CD1c-positive myeloid dendritic cell (primary cell): Measurements from ENCODE around the gene ARHGAP25.
"Not testable (repeated sequence)": the region's sequence is repeated elsewhere in the genome, so short reads cannot be mapped to it uniquely, and the experiment has no call there.

Source experiments
- DNase-seq: peaks from one replicate; pipeline ENCODE4 v3.0.0-alpha.2; 2016; ENCODE audit errors: extremely low spot score

The ARHGAP25 gene

DNA sequence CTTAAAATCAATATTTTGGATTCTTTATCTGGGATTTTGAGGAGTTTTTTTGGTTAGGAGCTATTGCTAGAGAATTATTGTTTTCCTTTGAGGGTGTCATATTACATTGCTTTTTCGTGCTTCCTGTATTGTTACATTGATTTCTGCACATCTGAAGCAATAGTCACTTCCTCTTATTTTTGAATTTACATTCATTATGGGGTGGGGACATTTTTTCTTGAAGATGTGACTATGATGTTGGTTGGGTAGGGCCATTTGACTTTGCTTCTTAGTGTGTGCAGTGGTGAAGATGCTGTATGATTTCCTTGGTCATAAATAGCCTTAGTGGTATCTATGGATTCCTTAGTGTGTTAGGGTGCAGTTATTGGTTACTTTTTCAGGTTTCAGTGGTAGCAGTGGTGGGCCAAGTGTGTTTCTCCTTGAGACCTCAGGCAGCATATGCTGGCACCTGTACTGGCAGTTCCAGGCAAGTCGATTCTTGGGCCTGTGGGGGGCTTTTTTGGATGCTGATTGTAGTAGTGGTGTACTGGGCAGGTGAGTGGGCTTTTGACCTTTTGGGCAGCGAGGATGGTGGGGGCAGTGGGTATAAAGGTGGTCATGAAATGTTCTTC is 61.8 kb downstream of the ARHGAP25 start:
- DNase-seq: peak; percentile 80

DNA sequence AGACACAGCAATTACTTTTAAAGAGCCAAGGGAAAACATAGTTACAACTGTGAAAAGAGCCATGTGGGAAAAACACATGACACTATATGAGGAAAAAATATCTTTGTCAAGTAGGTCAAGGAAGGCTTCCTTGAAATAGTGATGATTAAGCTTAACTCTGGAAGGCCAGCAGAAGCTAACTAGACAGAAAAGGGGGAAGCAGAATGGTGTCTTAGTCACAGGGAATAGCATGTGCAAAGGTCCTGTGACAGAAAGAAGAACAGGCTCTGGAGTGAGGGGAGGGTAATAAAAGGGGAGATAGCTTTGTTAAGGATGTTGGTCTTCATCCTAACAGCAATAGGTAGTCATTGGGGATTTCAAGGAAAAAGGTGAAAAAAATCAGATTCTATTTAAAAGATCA is 64.0 kb downstream of the ARHGAP25 start:
- DNase-seq: peak; percentile 59

DNA sequence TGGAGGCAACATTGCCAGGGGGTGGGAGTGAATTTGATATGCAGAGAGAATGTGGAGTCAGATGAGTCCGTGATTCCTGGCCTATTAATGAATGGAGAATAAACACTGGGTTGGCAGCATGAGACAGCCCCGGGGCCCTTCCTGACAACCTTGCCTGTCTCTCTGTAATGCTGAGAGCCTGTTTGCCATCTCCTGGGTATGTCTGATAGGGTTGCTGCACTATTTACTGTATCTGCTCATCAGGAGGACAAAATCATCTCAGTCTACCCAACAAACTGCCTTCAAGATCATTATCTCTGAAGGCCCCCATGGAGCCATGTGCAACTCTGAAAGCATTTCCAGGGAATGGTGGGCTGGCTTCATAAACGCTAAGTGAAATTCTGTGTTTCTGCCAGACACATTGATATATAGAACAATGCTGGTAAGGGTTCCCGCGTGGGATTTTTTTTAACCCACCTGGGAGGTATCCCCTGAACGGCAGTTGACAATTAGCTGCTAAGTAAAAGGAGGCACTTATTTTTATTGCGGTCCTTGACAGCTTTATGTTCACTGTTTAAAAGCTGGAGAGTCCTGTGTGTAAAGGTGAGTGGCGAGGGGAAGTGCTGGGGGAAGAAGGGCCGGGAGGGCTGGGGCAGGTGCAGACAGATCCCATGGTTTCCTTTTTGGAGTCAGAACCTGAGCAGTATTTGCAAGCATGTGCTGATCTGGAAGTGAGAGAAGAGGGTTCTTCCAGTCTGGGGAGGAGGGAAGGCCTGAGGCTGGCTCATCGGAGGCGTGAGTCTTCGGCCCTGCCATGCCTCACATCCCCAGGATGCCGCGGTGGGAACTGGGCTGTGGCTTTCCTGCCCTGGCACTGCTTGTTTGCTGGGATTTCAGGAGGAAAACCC is 64.8 kb downstream of the ARHGAP25 start:
- no peak for DNase-seq

DNA sequence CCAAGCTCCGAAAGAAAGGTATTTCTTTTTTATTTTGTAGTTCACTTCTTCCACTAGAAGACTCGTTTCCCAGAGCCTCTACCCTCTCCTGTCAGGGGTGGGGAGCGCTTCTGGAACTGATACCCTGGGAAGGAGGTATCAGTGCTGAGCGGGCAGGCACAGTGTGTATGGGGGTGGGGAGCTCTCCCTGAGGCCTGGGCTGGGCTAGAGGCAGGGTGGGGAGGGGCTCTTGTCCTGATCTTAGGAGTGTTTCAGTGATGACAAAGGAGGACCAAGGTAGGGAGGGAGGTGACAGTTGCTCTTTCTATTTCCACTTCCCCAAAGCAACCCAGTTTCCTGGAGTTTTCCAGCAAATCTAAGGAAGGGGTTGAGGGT is 65.4 kb downstream of the ARHGAP25 start:
- no peak for DNase-seq

DNA sequence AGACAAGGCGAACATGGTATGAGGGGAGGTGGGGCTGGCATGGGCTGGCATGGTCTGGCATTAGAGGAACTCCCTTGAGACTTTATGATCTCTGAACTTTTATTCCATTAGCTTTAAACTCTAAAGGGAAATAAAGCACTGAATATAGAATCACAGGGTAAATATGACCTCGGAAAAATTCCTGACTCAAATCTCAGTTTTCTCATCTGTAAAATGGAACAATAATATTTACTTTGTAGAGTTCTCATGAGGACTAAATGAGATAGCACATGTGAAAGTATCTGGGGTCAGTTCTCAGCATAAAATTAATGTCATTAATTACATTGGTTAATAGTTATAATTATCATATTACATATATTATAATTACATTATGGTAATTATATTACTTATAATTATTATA is 65.9 kb downstream of the ARHGAP25 start:
- no peak for DNase-seq

DNA sequence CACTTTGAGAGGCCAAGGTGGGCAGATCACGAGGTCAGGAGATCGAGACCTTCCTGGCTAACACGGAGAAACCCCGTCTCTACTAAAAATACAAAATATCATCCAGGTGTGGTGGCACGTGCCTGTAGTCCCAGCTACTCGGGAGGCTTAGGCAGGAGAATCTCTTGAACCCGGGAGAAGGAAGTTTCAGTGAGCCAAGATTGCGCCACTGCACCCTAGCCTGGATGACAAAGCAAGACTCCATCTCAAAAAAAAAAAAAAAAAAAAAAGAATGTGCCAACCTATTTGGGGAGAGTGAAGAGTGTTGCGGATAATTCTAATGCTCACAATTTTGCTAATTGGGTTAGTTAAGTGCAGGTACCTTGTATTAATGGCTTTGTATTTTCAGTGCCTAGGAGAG is 67.5 kb downstream of the ARHGAP25 start:
- DNase-seq: not testable (repeated sequence)

DNA sequence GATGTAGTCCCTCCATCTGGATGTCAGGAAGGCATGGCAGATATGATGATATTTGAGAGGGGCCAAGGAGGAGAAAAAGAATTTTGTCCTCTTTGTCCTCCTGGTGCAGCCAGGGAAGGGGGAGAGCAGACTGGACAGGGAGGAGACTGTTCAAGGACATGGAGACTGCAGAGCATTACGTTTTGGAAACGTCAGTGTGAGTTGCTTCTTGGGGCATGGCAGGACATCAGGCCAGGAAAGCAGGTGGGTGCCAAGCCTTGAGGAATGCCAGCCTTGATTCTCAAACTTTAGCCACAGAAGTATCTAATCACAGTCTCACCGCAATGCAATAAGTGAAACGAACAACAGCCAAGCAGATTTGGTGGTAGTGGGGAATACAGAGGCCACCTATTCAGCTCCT is 70.4 kb downstream of the ARHGAP25 start:
- no peak for DNase-seq

DNA sequence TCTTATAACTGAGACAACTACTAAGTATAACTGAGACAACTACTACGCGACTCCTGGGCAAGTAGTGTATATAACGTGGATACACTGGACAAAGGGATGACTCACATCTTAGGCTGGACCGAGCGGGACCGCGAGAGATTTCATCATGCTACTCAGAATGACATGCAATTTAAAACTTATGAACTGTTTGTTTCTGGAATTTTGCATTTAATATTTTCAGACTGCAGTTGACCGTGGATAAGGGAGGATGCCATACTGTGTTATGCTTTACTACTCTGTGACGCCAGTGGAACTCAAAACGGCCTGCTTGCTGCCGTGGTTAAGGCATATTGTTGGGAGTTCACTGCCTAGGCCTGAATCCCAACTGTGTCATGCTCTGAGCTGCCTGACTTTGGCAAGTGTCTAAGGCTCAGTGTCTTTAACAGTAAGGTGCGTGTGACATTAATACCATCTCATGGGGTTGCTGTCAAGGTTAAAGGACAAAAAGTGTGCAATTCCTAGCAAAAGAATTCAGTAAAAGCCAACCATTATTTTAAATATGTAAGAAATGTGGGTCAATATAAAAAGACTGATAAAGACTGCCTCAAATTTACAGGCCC is 72.0 kb downstream of the ARHGAP25 start:
- peak; percentile 45 for DNase-seq

DNA sequence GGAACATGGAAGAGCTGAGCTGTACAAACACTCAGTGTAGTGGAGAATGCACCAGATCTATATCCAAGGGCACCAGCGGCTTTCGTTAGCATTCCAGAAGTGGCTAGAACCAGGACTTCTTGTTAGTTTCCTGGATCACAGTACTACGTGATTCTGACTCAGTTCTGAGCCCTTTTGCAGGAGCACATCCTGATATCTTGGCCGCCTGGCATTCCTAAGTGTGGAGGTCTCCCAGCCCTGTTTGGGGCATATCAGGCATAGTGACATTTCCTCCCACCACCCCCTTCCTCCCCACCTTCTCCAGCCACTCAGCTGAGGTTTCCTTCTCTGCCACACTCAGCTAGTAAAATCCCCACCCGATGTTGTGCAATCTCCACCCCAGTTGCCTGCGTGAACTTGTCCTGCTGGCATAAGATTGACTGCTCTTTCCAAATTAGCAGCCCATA is 73.2 kb downstream of the ARHGAP25 start:
- DNase-seq: peak; percentile 56

DNA sequence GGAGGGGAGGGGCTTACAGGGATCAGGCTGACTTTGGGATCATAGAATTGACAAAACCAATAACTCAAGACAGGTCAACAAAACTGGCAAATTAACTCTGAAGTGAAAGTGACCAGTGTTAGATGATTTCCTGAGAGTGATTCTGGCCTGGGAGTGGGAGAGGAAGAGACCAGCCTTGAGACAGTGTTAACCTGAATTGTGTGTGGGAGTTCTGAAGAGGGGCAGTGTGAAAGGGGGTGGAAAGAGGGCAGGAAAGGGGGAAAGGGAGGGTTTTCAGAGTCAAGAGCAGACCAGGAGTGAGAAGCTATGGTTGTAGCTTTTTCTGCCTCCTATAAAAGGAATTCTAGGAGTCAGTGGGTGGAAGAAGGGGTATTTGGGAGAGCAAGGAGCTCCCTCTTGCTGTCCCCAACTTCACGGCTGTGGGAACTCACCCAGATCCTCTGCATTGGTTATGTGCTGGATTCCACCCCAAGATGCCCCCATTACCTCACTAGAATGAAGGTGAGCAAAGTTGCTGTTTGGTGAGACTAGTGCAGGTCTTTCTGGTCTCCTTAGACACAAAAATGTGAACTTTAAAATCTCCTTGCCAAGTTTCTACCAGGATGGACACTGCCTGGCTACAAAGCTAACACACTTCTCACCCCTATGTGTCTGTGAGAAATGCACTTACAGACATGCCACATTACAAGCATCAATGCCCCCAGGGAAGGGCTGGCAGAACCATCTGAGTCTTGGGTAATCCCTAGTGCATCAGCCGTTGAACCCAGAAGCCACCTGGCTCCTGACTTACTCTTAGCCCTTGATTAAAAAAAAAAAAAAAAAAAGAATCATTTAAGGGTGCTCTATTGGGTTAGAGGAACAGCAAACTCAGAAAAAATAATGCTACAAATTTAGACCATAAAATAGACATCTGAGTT is 75.0 kb downstream of the ARHGAP25 start:
- DNase-seq: no peak

DNA sequence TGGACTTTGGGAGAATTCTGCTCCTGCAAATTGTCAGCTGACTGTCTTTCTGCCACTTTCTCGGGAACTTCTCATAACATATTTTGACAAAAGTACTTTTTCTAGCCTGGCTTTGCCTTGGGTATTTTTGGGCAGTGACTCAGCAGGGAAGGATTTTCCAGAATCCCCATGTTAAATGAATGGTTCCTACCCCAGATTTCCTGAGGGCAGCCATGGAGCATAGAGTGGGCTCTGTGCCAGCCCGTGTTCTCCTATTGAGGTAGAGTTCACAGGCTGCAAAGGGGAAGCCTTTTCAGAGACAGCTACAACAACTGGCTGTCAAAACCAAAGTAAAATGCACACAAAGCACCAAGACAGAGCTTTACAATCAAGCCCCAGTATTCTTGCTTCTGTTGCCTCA is 76.8 kb downstream of the ARHGAP25 start:
- DNase-seq: peak; percentile 33

DNA sequence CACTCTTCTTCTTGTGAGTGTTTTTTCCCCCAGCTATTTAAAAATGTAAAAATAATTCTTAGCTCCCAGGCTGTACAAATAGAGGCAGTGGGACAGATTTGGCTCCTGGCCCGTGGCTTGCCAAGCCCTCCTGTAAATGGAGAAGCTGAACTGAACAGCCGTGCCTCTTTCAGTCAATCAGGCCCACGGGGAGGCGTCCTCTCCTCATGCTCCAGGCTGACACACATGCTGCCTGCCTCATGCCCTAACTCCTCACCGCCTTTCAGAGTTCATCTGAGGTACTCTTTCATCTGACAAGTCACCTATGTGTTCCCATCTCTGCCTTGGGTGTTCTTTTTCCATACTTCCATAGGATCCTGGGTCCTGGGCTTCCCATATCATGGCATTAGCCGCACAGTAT is 77.6 kb downstream of the ARHGAP25 start:
- DNase-seq: no peak

DNA sequence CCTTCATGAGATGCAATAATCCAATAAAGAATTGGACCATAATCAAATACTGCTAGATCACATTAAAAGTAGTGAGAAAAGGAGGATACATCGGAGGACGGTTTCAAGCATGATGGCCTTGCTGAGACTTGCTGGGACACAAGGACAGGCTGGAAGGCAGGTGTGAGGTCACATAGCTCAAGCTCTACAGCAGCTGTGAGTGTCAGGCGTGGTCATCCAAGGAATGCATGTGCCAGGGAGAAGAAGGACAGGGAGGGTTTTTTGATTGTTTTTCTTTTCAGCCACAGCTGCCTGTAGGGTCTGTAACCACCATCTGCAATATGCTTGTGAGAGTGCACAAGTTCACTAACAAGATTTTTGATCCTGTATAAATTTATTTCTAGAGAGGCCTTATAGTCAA is 79.0 kb downstream of the ARHGAP25 start:
- no peak for DNase-seq

DNA sequence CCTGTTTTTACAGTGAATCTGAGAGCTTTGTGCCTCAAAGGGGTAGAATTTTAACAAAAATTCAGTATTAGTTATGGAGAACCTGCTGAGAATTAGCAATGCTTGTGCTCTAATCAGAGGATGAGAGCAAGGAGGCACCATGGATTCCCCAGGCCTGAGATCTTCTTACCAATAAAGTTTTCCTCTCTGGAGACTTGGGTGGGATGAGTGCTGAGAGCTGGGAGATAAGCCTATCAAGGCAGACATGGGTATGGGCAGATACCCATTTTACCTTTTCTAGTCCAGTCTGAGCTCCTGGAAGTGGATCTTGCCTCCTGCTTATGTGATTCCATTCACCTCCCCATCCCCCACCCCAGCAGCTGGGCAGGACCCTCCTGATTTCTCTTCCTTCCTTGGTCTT is 82.7 kb downstream of the ARHGAP25 start:
- no peak for DNase-seq

DNA sequence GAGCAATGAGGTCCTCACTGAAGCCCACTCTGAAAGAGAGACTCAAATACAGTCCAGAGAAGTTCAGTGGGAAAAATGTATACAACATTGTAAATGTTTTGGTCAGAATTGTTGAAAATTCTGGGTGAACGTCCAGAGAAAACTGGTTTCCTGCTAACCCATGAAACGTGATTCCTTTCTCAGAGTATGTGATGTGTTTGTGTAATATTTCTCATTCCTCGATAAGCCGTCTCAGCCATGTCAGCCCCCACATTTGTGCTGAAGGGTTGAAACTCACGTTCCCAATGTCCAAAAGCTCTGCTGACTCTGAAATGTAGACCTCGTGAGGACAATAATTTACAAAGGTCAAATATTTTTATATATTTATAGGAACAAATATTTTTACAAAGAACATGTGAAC is 84.9 kb downstream of the ARHGAP25 start:
- DNase-seq: no peak

DNA sequence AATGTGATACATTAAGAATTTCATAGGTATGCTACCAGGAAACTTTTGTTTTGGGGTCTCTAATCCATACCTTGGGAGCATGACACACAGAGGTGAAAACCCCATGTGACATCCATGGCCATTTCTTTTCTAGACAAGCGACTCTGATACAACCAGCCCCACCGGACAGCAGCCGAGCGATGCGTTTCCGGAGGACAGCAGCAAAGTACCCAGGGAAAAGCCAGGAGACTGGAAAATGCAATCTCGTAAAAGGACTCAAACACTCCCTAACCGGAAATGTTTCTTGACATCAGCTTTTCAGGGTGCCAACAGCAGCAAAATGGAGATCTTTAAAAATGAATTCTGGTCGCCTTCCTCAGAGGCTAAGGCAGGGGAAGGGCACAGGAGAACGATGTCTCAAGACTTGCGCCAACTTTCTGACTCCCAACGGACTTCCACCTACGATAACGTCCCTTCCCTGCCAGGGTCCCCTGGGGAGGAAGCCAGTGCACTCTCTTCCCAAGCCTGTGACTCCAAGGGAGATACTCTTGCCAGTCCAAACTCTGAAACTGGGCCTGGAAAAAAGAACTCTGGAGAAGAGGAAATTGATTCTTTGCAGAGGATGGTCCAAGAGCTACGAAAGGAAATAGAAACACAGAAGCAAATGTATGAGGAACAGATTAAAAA is 87.7 kb downstream of the ARHGAP25 start:
- DNase-seq: no peak

DNA sequence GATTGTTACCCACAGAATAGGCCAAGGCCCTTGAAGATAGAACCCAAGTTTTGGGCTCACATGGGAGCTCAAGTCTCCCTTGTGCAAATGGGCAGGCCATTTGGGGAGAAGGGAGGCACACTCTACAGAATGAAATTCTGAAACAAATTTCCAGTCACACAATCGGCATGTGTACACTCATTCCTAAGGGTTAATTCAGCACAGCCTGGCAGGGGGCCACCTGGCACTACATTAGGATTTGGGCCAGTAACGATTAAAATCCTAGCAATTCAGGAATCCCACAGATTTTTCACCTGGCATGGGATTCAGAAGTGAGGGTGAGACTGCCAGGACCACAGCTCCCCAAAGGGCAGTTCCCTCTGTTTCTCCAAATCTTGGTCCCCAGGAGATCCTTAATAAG is 90.2 kb downstream of the ARHGAP25 start:
- DNase-seq: no peak

DNA sequence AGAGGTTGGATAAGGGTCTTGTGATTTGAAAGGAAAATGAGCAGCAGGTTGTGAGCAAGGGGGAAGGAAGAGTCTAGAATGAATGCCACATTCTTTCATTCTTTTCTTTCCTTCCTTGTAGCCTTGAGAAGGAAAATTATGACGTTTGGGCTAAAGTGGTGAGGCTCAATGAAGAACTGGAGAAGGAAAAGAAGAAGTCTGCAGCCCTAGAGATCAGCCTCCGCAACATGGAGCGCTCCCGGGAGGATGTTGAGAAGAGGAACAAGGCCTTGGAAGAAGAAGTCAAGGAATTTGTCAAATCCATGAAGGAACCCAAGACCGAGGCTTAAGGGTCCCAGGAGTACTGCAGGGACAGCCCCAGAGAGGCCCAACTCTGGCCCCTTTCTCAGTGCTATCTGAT is 91.3 kb downstream of the ARHGAP25 start:
- DNase-seq: peak; percentile 69

DNA sequence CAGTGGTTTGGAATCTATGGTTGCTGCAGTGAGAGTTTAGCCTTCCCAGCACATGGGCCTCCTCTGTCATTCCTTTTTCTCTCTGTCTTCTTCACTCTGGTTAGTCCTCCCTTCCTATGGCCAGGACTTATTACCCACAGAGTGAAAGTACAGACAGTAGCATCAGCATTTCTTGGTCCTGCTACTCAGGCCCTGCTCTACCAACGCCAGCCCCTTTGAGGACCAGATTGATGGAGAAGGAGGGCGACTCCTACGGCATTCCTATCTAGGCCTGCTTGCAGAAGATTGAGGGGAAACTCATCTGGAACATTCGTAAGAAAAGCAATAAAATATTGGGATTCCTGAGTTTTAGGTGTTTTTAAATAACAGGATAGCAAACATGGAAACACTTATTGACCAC is 93.1 kb downstream of the ARHGAP25 start:
- no peak for DNase-seq

DNA sequence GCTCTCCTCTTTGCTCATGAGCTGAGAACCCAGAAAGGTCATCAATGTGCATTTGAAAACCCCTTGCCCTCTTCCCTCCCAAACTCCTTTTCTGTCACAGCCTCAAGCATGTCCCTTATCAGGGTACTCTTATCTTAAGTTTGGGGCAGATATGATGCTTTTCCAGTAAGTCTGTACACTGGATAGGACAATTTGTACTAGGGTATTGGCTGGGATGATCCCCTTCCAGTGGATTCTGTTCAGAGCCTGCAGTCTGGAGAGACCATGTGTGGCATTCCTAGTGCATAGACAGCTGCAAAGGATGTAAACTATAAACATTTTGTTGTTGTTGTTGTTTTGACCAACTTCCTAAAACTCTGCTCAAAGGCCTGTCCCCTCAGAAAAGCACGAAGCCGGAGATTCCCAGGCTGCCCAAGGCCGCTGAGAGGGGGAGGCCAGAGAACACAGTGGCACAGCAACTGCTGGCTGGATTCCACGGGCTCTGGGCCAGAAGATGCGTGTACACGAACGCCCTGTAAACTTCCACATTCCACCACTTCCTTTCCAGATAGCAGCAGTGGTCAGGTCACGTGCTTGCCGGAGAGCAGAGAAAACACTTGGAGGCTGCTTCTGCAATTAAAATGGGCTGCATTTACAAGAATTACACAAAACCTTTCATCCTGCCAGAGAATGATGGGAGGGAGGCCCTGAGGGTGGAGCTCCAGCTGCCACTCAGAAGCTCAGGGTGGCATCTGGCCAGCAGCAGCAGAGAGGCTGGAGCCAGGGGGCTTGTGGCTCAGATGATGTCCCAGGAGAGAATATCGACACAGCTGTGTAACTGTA is 94.5 kb downstream of the ARHGAP25 start:
- DNase-seq: peak; percentile 97

DNA sequence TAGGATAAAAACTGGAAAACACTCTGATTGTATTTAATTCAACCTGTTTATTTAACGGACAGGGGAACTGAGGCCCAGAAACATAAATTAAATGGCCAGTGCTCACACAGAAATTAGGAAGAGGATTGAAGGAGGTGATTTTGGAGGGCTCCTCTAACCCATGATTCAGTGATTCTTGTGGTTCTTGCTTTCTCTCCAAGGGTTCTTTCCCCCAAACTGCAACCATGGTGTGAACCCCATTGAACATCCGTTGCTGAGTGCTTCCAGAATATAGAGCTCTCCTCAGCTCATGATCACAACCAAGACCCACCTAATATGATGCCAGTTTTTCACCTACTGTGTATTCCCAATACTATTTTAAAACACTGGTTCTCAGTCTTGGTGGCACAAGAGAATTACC is 95.1 kb downstream of the ARHGAP25 start:
- no peak for DNase-seq
